NCI-H1694 treated with DMSO at 0.1 percent for 48 hours (cell line): ENCODE data around the gene ANTXR1.

Source experiments
- DNase-seq: peaks from one replicate; lab custom pipeline; 2025; lab: John Stamatoyannopoulos, UW

ANTXR1 gene

DNA sequence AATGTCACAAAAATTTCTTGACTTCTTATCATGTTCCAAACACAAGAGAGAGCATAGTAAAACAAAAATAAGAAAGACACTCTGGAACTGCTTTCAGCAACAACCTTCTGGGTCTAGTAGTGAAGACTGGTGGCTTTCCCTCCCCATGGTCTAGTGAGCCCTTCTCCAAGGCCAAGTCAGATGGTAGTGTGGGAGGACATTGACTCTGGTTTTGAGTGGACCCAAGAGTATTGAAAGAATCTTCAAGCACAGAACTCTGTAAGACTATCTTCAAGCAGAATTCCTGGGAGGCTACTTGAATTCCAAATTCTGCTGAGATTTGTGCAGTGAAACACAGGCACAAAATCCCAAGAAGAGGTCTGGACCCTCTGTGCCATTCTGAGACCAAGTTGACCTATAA, 21.1 kb downstream of the ANTXR1 start:
- no peak for DNase-seq

DNA sequence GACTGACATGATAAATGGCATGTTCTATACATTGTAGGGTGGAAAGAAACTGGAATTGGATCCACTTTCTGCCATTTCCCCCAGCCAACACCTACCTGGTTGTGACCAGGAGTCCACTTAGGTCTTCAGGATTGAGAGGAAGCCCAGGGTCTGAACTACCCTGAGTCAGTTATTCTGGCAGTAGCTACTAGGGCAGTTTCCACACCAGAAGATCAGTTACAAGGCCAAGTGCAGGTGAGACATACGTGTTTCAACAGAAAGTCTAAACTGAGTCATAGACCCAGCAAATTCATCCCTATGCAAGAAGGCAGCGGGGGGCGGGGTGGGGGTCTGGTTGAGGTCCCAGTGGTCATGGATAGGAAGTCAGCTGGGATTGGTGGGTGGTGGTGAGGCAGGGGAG, 21.9 kb downstream of the ANTXR1 start:
- DNase-seq: no peak

DNA sequence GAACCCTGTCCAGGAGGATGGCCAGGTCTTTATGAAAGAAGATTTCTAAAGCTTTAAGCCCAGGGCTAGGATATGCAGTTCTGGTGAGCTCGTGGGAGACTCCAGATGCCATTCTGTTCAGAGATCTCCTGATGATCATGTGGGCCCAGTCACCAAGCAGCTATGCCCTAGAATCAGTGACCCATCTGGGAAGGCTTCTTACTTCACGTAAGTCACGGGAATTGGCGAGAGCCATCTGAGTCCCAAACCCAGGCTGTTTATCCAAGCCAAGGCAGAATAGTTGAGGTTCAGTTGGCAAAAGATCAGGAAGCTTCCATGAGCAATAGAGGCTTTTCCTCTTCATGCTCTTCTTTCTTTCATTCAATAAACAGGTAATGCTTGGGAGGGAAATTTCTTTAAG, 23.9 kb downstream of the ANTXR1 start:
- DNase-seq: no peak

DNA sequence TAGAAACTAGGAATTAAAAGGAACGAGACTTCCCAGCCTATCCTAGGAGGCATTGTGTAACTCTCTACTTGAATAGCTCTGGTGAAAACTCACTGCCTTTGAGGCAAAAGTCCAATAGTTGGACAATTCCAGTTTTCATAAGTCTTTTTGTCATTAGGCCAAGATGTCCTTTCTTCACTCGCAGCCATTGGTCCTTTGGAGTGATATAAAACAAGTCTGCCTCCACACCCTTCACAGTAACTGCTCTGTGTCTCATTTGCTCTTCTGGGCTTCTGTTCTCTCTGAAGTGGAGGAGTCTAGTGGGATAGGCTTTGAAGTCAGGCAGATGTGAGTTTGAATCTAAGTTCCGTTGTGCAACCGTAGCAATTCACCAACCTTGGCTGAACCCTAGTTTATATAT, 28.2 kb downstream of the ANTXR1 start:
- DNase-seq: no peak

DNA sequence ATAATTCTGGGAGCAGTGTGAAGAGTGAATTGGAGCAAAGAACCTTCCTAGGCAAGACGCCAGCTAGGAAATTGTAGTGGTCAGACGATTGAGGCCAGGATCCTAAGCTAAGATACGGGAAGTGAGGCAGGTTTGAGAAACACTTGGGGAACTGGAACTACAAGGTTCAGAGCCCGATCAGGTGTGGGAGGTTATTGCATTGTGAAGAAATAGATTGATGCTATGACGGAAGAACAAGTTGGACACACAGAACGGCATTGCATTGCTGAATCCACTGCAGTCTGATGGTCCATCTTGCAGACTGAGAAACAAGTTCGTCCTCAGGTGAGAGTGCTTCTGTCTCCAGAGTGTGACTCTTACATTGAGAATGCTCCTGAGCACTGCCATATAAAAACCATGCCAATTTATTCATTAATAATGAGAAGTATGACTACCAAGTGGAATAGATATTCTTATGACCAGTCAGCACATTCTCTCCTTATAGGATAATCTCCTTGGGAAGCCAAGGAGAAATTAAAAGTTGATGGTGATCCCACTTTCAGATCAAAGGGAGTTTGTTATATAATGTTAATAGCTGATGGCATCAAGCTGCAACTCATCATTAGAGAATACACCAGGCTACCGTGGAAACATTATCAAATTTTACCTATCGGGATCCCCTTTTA, 30.9 kb downstream of the ANTXR1 start:
- no peak for DNase-seq

DNA sequence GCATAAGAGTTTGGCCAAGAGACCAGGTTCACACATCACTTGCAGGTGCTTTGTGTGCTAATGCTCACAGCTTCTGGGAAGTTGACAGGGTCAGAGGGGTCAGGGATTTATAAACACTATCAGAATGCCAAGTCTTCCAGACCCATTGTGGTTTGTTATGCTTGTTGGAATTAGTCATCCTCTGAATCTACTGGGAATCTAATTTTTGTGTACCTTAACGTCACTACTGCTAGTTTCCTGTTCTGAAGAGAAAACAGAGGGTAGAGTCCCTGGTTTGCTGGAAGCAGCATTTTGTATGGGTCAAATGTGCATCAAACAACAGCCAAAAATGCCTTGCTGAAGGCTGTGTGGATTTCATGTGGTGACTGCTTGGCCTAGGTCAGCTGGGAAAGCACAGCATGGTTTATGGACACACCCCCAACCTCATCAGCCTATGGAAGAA, 33.3 kb downstream of the ANTXR1 start:
- no peak for DNase-seq

DNA sequence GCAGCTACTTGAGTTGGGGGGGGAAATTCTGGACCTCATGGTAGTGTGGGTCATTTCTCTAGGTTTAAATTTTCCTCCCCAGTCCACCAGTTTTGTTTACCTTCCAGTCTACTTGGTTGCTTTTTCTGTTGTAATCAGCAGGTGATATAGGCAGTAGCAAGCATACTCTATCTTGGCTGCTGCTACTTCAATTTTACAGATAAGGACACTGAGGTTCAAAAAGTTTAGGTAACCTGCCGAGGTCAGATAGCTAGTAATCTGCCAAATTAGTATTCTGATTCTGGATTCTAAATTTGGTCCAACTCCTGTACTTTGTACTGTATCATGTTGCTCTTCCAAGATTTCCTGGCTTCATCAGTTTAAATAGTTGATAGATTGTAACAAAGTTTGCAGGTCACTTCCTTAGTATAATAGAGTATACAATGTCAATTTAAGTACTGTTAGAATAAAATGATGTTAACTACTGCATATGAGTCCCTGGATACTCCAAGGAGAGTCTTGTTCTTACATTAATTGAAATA, 34.7 kb downstream of the ANTXR1 start:
- DNase-seq: no peak

DNA sequence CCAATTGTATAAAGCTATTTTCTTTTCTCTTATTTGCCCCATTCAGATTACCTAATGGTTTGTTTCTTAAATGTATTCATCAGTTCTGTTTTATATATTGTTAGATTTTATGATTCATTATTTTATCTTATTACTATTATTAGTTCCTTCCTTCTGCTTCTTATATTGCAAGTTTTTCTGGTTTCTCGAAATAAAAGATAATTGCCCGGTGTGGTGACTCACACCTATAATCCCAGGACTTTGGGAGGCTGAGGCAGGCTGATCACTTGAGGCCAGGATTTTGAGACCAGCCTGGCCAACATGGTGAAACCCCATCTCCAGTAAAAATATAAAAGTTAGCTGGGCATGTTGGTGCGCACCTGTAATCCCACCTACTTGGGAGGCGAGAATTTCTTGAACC, 37.8 kb downstream of the ANTXR1 start:
- no peak for DNase-seq

DNA sequence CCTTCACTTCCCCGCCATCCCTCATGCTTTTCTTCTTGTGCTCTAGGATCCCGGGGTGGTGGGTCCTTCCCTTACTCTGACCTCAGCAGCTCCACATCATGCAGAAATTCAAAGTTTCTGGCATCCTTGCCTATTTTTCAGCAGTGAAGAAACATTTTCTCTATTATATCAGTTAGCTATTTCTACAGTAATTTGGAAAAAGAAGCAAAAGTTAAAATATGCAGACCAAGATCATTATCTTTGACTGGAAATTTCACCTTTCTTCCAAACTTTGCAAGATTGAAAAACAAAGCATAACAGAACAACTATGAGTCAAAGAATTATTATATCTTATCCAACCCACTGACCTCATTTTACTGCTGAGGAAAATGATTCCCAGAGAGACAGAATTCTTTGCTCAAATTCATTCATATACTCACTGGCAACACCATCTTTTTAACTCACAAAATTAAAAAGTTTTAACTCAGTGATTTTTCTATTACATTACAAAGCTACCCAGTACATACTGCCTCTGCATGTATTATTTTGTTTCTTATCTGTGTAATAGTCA, 40.5 kb downstream of the ANTXR1 start:
- DNase-seq: no peak

DNA sequence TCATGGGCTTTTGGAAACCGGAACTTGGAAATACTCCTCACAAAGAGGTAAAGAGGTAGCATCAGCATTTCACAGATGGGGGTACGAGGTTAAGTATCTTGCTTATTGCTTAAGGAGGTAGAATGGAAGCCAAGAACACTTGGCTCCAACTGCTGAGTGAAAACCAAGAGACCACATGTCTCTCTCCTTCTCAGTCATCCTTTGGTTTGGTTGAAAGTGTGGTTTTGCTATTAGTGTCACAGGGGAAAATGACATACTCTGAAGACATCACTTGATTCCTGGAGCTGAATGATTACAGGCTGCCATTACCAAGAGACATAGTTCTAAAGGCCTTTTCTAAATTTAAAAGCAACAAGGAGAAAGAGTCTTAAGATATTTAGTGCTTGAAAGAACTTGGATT, 41.5 kb downstream of the ANTXR1 start:
- no peak for DNase-seq

DNA sequence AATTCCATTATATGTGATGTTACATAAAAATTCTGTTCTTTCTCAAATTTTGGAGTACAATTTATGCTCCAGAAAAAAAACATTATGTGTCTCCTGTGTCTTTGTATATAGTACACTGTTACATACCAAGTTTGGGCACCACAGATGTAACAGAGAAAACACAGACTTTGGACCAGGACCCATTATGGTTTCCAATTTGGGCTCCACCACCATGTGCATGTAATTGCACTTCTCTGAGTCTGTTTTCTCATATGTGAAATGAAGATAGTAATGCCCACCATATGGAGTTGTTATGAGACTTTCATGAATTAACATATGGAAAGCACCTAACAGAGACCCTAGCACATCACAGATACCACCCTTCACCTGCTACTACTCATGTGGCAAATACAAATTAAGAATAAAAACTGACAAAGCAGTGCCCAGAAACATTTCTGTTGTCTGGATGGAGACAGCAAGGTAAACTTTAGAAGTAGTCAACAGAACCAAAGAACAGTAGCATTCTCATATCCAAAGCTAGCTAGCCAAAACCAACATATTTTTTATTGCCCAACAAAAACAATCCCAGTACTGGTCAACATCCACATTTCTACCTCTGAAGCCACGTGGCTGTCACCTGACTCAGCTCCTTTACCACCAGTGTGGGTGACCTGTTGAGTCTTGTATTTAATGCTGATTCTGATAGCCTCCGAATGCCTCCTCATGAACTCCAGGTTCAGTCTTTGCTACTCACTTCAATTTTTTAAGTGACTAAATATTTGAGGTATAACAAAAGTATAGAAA, 42.9 kb downstream of the ANTXR1 start:
- no peak for DNase-seq

DNA sequence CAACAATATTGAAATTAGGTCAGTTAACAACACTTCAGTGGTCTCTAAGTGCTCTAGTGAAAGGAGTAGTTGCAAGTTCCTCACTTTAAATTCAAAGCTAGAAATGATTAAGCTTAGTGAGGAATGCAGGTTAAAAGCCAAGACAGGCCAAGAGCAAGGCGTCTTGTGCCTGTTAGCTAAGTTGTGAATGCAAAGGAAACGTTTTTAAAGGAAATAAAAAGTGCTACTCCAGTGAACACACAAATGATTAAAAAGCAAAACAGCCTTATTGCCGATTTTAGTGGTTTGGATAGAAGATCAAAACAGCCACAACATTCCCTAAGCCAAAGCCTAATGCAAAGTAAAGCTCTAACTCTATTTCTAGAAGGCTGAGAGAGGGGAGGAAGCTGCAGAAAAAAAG, 44.7 kb downstream of the ANTXR1 start:
- DNase-seq: no peak

DNA sequence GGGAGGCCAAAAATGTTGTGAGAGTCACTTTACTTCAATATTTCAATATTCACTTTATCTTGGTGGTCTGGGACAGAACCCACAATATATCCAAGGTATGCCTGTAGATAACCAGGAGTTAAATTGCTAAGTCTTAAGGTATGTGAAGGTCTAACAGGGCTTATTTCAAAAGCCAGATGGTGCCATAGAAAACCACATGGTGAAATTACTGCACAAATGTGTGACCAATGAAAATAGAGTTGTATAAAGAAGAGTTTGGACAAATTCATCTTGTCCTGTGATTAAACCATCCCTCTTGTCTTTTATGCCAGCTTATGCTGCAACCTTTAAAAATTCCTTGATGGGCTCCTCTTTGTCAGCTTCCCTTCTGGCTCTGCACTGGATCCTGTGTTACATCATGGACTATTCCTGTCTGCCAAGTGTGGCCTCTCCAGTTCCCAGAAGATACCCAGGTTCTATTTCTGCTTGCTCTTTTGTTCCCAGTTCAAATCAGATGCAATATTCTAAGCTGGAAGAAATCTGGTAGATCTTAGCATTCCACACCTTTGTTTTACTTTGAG, 46.8 kb downstream of the ANTXR1 start:
- no peak for DNase-seq

DNA sequence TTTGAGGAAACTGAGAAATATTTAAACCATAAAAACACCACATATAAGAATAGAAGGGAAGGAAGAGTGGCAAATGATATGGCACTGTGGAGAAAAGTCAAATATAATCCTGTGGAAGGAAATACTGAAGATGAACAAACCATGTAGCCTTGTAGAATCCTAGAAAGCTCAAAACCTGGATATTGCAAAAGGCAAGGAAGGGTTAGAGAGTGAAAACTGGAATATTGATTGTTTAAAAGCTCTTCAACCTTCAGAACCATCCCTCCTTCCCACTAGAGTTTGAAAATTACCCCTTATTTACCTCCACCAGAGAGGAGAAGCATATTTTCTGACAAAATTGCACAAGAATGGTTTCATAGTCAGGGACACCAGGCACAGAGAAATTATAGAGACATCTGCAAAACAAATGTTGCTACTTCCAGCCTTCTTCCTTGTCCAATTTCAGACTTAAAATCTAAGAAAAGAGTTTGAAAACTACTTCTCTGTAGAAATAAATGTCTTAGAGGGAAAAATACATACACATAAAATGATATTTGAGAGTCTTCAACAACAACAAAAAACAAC, 48.0 kb downstream of the ANTXR1 start:
- DNase-seq: no peak

DNA sequence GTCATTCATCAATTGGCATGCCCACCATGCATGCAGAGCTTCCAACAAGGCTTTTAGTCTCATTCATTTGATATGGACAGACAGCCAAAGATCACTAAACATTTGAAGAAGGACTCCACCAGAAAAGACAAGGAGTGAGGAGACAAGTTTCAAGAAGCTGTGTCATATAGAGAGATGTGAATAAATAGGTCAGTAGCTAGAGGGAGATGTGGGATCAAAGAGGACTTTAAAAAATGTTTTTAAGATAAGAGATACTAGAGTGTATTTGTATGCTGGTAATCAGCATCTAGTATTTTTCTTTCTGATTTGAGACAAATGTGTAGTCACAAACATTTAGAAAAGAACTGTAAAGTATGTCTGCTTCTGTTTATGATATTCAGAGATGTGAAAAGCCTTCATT, 48.5 kb downstream of the ANTXR1 start:
- no peak for DNase-seq

DNA sequence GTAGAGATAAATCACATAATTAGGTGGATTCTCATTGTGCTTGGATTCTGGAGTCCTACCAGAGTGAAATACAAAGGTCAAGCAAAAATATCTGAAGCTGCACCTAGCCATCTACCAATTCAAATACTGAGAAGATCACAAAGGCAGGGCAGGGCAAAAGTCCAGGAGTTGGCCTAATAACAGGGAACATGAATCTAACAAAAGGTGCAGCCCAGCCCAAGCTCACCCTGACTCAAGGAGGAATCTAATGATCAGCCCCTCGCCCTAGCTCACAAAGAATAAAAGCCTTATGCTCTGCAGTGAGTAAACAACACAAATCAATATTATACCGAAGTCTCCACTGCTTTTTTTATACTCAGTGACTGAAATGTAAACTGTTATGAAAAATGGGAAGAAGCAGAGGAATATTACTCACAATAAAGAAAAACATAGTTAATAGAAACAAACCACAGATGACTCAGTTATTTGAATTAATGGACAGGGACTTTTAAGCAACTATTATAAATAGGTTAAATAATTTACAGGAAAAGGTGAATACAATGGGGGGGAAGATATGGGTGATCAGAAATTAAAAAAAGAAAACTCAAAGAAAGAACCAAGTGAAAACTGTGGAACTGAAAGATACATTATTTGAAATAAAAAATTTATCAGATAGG, 49.5 kb downstream of the ANTXR1 start:
- no peak for DNase-seq

DNA sequence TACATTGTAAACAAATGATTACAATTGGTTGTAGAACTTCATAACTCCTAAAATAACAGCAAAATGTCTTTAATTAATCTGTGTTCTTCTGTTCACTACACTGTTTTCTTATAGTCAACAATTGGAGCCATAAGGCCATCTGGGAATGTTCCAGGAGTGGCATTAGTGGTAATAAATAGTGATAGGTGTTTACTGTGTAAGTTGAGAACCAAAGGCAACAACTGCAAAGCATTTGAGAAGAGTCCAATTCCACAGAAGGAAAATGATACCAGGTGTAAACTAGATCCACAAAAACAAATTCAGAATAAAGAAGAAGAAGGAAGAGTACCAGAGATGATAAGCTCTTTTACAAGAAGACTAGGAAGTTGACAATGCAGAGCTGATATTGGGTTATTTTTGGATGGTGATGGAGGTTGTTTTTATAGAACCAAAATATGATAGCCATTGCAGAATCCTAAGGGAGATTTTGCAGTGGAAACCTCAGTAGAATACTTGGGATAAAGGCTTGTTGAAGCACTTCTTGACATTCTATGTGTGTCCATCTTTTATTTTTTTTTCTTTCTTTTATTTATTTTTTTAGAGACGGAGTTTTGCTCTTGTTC, 52.9 kb downstream of the ANTXR1 start:
- no peak for DNase-seq

DNA sequence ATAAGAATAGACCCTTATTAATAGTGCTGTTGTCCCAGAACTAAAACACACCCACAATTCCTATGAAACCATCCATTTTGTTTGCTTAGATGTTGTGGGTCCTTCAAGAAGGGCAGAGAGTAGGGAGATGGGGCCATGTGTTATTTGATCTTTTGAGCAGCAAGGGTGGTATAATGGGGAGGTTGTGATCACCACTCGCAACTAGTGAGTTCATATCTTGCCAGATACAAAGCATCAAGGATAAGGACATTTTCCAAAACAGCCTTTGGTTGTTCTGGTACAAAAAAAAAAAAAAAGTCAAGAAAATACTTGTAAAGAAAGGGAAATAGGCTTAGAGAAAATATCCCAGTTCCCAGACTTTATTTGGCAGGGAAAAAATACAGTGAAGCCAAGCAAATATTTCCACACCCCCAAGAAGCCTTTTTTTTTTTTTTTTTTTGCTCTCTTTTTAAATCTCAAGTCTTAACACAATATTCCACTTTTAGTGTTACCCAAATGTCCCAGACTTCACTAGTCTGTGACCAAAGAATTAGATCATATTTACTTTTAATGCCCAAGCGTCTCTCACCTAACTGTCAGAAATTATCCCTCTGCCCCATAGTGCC, 54.1 kb downstream of the ANTXR1 start:
- no peak for DNase-seq

DNA sequence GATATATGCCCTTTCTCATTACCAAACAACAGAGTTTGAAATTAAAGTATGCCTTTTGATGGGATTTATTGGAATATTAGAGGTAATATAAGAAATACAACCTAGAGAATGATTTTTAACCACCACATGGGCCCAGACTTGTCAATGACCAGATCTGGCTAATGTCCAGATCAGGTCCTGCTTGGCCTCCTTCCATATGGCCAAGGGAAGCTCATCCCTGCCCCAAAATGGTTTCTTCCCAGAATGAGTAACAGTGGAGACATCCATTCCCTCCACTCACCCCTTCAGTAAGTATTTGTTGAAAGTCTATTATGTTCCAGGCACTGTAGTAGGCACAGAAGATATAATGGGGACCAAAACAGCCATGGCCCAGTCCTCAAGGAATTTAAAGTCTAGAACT, 54.9 kb downstream of the ANTXR1 start:
- DNase-seq: no peak

DNA sequence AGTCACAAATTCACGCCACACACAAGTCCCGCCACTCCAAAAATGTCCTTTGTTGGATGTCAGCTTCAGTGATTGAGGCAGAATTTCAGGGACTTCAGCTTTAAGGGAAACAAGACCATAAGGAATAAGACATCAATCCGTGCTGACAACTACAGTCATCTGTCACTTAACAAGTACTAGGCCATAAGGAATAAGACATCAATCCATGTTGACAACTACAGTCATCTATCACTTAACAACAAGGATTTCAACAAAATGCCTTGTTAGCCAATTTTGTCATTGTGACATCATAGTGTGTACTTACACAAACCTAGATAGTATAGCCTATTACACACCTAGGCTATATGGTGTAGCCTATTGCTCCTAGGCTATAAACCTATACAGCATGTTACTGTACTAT, 58.0 kb downstream of the ANTXR1 start:
- no peak for DNase-seq

DNA sequence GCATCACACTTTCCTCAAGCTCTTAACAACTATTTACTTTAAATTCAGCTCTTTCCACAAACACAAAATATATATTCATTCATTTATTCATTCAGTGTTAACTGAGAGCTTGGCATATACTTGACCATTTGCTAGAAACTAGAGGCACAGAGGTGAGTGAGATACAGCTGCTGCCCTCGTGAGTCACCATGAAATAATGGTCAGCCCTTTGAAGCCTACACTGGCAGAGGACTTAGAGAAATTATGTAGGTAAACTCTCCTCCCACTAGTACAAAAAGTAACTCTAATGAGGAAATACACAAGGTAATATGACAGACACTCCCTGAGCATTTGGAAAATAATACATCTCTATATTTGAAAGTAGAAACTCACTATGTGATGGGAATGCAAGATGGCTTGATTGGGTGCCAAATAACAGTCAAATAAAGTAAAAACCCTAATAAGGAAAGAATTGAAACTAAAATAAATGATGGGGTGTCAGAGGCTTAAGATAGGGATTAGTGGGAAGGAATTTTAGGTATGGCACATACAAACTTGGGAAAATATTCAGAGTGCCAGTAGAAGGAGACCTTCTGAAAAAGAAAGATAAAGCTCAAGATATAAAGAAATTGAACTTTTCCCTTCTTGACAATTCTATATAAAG, 61.1 kb downstream of the ANTXR1 start:
- DNase-seq: no peak
